ENCODE data around the gene DIP2C.
"Not testable (repeated sequence)": the region's sequence is repeated elsewhere in the genome, so short reads cannot be mapped to it uniquely, and the experiment has no call there.

DIP2C gene

GRCh38 chr10:608331-609261 lies 80.9 kb downstream of the DIP2C start:
- no peak for FAIRE-seq

- FAIRE-seq: no peak
Measured at GRCh38 chr10:607545-608185, 81.8 kb downstream of the DIP2C start.

- FAIRE-seq: no peak
Measured at GRCh38 chr10:606762-607544, 82.5 kb downstream of the DIP2C start.

GRCh38 chr10:605632-606325 lies 83.7 kb downstream of the DIP2C start:
- FAIRE-seq: no peak

- no peak for FAIRE-seq
Measured at GRCh38 chr10:604716-605631, 84.5 kb downstream of the DIP2C start.

- no peak for FAIRE-seq
Measured at GRCh38 chr10:603745-604144, 85.7 kb downstream of the DIP2C start.

- FAIRE-seq: no peak
Measured at GRCh38 chr10:602391-603005, 87.0 kb downstream of the DIP2C start.

GRCh38 chr10:601660-601963 lies 87.9 kb downstream of the DIP2C start:
- FAIRE-seq: no peak

- FAIRE-seq: no peak
Measured at GRCh38 chr10:600876-601659, 88.4 kb downstream of the DIP2C start.

GRCh38 chr10:600234-600633 lies 89.2 kb downstream of the DIP2C start:
- FAIRE-seq: no peak

- no peak for FAIRE-seq
Measured at GRCh38 chr10:599767-600166, 89.7 kb downstream of the DIP2C start.

- no peak for FAIRE-seq
Measured at GRCh38 chr10:598415-599170, 90.9 kb downstream of the DIP2C start.

GRCh38 chr10:597976-598375 lies 91.5 kb downstream of the DIP2C start:
- FAIRE-seq: no peak

- no peak for FAIRE-seq
Measured at GRCh38 chr10:596725-597345, 92.6 kb downstream of the DIP2C start.

GRCh38 chr10:596131-596530 lies 93.3 kb downstream of the DIP2C start:
- not testable (repeated sequence) for FAIRE-seq

GRCh38 chr10:595473-595872 lies 94.0 kb downstream of the DIP2C start:
- no peak for FAIRE-seq

- FAIRE-seq: no peak
Measured at GRCh38 chr10:594584-595270, 94.7 kb downstream of the DIP2C start.

- FAIRE-seq: no peak
Measured at GRCh38 chr10:593901-594457, 95.5 kb downstream of the DIP2C start.

Data from TTC549 (cell line).